GM23338 (cell line): Measurements from ENCODE around the gene JMJD7. TPM values are rescaled to one million over a fixed set of nuclear protein-coding genes. Genes with fewer than 3 reads are reported as not detected.
A peak's percentile ranks its signal among the peaks of the same experiment; 100 is the strongest.

Experiments
- ATAC-seq: fragments of 200-7000 bp; cut with Tn5 transposase; 3 replicates; pipeline ENCODE4 v1.9.1; 2020
- DNase-seq: peaks from one replicate; pipeline ENCODE4 v3.0.0-alpha.2; 2015; ENCODE audit warnings: low spot score
- H2AFZ ChIP-seq: fragments of 200-600 bp; sonication (generic); 2 replicates; pipeline ENCODE4 v1.8.0; 2016; ENCODE audit warnings: antibody characterized with exemption, mild to moderate bottlenecking, moderate library complexity
- H3F3A ChIP-seq: fragments of 200-600 bp; sonication (generic); replicated peaks from 2 replicates; pipeline ENCODE4 v1.8.0; 2017; ENCODE audit warnings: antibody characterized with exemption, mixed run types, low read depth
- H3K27ac ChIP-seq: fragments of 200-600 bp; sonication (generic); 2 replicates; pipeline ENCODE4 v1.6.1; 2016; ENCODE audit warnings: low read depth
- H3K27me3 ChIP-seq: fragments of 200-600 bp; sonication (generic); 2 replicates; pipeline ENCODE4 v1.8.0; 2016; ENCODE audit warnings: mild to moderate bottlenecking, mixed run types, moderate library complexity; ENCODE audit not compliant: insufficient read depth
- H3K36me3 ChIP-seq: fragments of 200-600 bp; sonication (generic); 2 replicates; pipeline ENCODE4 v1.8.0; 2016; ENCODE audit warnings: mild to moderate bottlenecking; ENCODE audit not compliant: insufficient read depth
- H3K4me1 ChIP-seq: fragments of 200-600 bp; sonication (generic); 2 replicates; pipeline ENCODE4 v1.8.0; 2016; ENCODE audit warnings: mild to moderate bottlenecking, moderate library complexity; ENCODE audit not compliant: insufficient read depth
- H3K4me2 ChIP-seq: fragments of 200-600 bp; sonication (generic); 2 replicates; pipeline ENCODE4 v1.7.1; 2017; ENCODE audit warnings: mixed run types
- H3K4me3 ChIP-seq: fragments of 200-600 bp; sonication (generic); 2 replicates; pipeline ENCODE4 v1.6.1; 2016; ENCODE audit warnings: mixed run types
- H3K79me2 ChIP-seq: fragments of 200-600 bp; sonication (generic); replicated peaks from 2 replicates; pipeline ENCODE4 v1.8.0; 2017; ENCODE audit warnings: mild to moderate bottlenecking; ENCODE audit not compliant: insufficient read depth
- H3K9me2 ChIP-seq: fragments of 200-600 bp; sonication (generic); 2 replicates; pipeline ENCODE4 v1.8.0; 2017; ENCODE audit not compliant: insufficient read depth
- H4K20me1 ChIP-seq: fragments of 200-600 bp; sonication (generic); replicated peaks from 2 replicates; pipeline ENCODE4 v1.8.0; 2017; ENCODE audit warnings: mild to moderate bottlenecking; ENCODE audit not compliant: insufficient read depth
- H3K27ac Mint-ChIP-seq: 2 replicates; pipeline ENCODE4 v1.8.0; 2020; ENCODE audit warnings: inconsistent platforms, mild to moderate bottlenecking, moderate library complexity, mixed read lengths
- H3K27me3 Mint-ChIP-seq: 3 replicates; pipeline ENCODE4 v1.8.0; 2022; ENCODE audit warnings: low read depth, mild to moderate bottlenecking, moderate library complexity, mixed read lengths, inconsistent platforms; ENCODE audit not compliant: insufficient read depth, poor library complexity
- H3K36me3 Mint-ChIP-seq: 3 replicates; pipeline ENCODE4 v1.8.0; 2021; ENCODE audit warnings: low read depth, mild to moderate bottlenecking, inconsistent platforms, moderate library complexity, mixed read lengths
- H3K4me1 Mint-ChIP-seq: 3 replicates; pipeline ENCODE4 v1.8.0; 2020; ENCODE audit warnings: mild to moderate bottlenecking, inconsistent platforms, mixed read lengths
- H3K4me3 Mint-ChIP-seq: 3 replicates; pipeline ENCODE4 v1.8.0; 2021; ENCODE audit warnings: moderate library complexity, mild to moderate bottlenecking, inconsistent platforms, mixed read lengths
- H3K9me3 Mint-ChIP-seq: 3 replicates; pipeline ENCODE4 v1.8.0; 2020; ENCODE audit warnings: moderate library complexity, mild to moderate bottlenecking, inconsistent platforms, mixed read lengths
- CREB1 ChIP-seq: fragments of 250-450 bp; sonication (Bioruptor Pico); IDR thresholded peaks from 2 replicates; pipeline ENCODE4 v1.5.0; 2020; ENCODE audit warnings: low read depth, mild to moderate bottlenecking, moderate library complexity
- ETS1 ChIP-seq: IDR thresholded peaks from 2 replicates; pipeline ENCODE4 v1.6.1; 2016; ENCODE audit warnings: antibody characterized with exemption
- EZH2 ChIP-seq: fragments of 200-600 bp; sonication (generic); IDR thresholded peaks from one replicate; pipeline ENCODE4 v1.8.0; 2017; ENCODE audit warnings: antibody characterized with exemption, mild to moderate bottlenecking, low read depth; ENCODE audit not compliant: unreplicated experiment
- EZH2phosphoT487 ChIP-seq: fragments of 200-600 bp; sonication (generic); IDR thresholded peaks from one replicate; pipeline ENCODE4 v1.8.1; 2018; ENCODE audit warnings: antibody characterized with exemption; ENCODE audit not compliant: unreplicated experiment
- NANOG ChIP-seq: IDR thresholded peaks from 2 replicates; pipeline ENCODE4 v1.6.1; 2016; ENCODE audit warnings: antibody characterized with exemption, borderline replicate concordance
- POLR2AphosphoS5 ChIP-seq: IDR thresholded peaks from 2 replicates; pipeline ENCODE4 v1.6.1; 2016; ENCODE audit warnings: antibody characterized with exemption, low read depth
- STAT1 ChIP-seq: IDR thresholded peaks from one replicate; pipeline ENCODE4 v1.6.1; 2016; ENCODE audit warnings: antibody characterized with exemption; ENCODE audit not compliant: unreplicated experiment
- ZNF114 ChIP-seq: fragments of 250-450 bp; sonication (Bioruptor Pico); IDR thresholded peaks from 2 replicates; pipeline ENCODE4 v1.5.0; 2020; ENCODE audit warnings: mild to moderate bottlenecking, moderate library complexity
- ZNF331 ChIP-seq: fragments of 250-450 bp; sonication (Bioruptor Pico); IDR thresholded peaks from 2 replicates; pipeline ENCODE4 v1.5.0; 2020; ENCODE audit warnings: low read depth, mild to moderate bottlenecking, moderate library complexity
- polyA plus RNA-seq: library from polyadenylated mRNA; unstranded; fragments of >200 nt; fragmentation: Nextera tagmentation; extraction: Ambion mirVana; gene quantifications from 2 replicates; pipeline ENCODE4 v1.2.1, GENCODE V29; 2016
- total RNA-seq: library from RNA; depleted of rRNA; stranded (reverse); fragments of >200 nt; shearing (Covaris generic); gene quantifications from 2 replicates; pipeline ENCODE4 v1.2.3, GENCODE V29; 2014
- TF ChIP-seq, protein P1 (sequence below): fragments of 250-450 bp; sonication (Bioruptor Pico); IDR thresholded peaks from 2 replicates; pipeline ENCODE4 v1.5.0; 2020; ENCODE audit warnings: mild to moderate bottlenecking, moderate library complexity

Gene JMJD7
- total and polyA plus RNA-seq, 2 experiments from 2014 or later = 8.5 to 9.2 TPM

- TF ChIP-seq ETS1 = no peak
- TF ChIP-seq, protein P1, sequence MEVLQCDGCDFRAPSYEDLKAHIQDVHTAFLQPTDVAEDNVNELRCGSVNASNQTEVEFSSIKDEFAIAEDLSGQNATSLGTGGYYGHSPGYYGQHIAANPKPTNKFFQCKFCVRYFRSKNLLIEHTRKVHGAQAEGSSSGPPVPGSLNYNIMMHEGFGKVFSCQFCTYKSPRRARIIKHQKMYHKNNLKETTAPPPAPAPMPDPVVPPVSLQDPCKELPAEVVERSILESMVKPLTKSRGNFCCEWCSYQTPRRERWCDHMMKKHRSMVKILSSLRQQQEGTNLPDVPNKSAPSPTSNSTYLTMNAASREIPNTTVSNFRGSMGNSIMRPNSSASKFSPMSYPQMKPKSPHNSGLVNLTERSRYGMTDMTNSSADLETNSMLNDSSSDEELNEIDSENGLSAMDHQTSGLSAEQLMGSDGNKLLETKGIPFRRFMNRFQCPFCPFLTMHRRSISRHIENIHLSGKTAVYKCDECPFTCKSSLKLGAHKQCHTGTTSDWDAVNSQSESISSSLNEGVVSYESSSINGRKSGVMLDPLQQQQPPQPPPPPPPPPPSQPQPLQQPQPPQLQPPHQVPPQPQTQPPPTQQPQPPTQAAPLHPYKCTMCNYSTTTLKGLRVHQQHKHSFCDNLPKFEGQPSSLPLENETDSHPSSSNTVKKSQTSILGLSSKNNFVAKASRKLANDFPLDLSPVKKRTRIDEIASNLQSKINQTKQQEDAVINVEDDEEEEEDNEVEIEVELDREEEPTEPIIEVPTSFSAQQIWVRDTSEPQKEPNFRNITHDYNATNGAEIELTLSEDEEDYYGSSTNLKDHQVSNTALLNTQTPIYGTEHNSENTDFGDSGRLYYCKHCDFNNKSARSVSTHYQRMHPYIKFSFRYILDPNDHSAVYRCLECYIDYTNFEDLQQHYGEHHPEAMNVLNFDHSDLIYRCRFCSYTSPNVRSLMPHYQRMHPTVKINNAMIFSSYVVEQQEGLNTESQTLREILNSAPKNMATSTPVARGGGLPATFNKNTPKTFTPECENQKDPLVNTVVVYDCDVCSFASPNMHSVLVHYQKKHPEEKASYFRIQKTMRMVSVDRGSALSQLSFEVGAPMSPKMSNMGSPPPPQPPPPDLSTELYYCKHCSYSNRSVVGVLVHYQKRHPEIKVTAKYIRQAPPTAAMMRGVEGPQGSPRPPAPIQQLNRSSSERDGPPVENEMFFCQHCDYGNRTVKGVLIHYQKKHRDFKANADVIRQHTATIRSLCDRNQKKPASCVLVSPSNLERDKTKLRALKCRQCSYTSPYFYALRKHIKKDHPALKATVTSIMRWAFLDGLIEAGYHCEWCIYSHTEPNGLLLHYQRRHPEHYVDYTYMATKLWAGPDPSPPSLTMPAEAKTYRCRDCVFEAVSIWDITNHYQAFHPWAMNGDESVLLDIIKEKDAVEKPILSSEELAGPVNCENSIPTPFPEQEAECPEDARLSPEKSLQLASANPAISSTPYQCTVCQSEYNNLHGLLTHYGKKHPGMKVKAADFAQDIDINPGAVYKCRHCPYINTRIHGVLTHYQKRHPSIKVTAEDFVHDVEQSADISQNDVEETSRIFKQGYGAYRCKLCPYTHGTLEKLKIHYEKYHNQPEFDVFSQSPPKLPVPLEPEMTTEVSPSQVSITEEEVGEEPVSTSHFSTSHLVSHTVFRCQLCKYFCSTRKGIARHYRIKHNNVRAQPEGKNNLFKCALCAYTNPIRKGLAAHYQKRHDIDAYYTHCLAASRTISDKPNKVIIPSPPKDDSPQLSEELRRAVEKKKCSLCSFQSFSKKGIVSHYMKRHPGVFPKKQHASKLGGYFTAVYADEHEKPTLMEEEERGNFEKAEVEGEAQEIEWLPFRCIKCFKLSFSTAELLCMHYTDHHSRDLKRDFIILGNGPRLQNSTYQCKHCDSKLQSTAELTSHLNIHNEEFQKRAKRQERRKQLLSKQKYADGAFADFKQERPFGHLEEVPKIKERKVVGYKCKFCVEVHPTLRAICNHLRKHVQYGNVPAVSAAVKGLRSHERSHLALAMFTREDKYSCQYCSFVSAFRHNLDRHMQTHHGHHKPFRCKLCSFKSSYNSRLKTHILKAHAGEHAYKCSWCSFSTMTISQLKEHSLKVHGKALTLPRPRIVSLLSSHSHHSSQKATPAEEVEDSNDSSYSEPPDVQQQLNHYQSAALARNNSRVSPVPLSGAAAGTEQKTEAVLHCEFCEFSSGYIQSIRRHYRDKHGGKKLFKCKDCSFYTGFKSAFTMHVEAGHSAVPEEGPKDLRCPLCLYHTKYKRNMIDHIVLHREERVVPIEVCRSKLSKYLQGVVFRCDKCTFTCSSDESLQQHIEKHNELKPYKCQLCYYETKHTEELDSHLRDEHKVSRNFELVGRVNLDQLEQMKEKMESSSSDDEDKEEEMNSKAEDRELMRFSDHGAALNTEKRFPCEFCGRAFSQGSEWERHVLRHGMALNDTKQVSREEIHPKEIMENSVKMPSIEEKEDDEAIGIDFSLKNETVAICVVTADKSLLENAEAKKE (CRISPR knock-in tag) = no peak
- TF ChIP-seq ZNF331 = no peak
- TF ChIP-seq ZNF114 (CRISPR knock-in tag) = no peak
- no peak for TF ChIP-seq NANOG
- TF ChIP-seq POLR2AphosphoS5 = no peak
- no peak for TF ChIP-seq EZH2
These were observed 38.7 kb upstream of the JMJD7 start (continued) for GRCh38 chr15:41789236-41789635.

GRCh38 chr15:41789662-41790061 is 38.2 kb upstream of the JMJD7 start:
- H3K27ac Mint-ChIP-seq = no peak overlapping the region
- peak overlapping the region; percentile 24 for H3K4me2 ChIP-seq
- TF ChIP-seq EZH2phosphoT487 (no peak), ETS1 (no peak), CREB1 (CRISPR knock-in tag) (no peak), STAT1 (no peak), POLR2AphosphoS5 (no peak), ZNF331 (no peak)

More at GRCh38 chr15:41789662-41790061, 38.2 kb upstream of the JMJD7 start:
- no peaks in the 10 kb centered on the region for H3K9me3 Mint-ChIP-seq
- H3K4me1 Mint-ChIP-seq = peaks cover 36% of the 10 kb centered on the region
- H3F3A ChIP-seq = no peaks in the 10 kb centered on the region; the same call in 1 of the 2 replicates
- no peaks in the 10 kb centered on the region for H3K36me3 Mint-ChIP-seq
- H3K4me3 ChIP-seq = no peak overlapping the region
- no peaks in the 10 kb centered on the region for H3K27me3 ChIP-seq
- H3K9me2 ChIP-seq = no peaks in the 10 kb centered on the region
- H4K20me1 ChIP-seq = no peaks in the 10 kb centered on the region
- H3K27ac ChIP-seq = no peak overlapping the region
- no peak overlapping the region; the same call in 2 of the 3 replicates for H3K4me3 Mint-ChIP-seq
- peaks cover 8% of the 10 kb centered on the region for H3K27me3 Mint-ChIP-seq
- peaks cover 4% of the 10 kb centered on the region; the same call in 1 of the 2 replicates for H3K79me2 ChIP-seq
- H3K36me3 ChIP-seq = no peaks in the 10 kb centered on the region
- H2AFZ ChIP-seq = no peak overlapping the region
- peaks cover 35% of the 10 kb centered on the region for H3K4me1 ChIP-seq
- ATAC-seq (no peak; the same call in 2 of the 3 replicates), DNase-seq (no peak)
